PC-3 (cell line): ENCODE measurements around the gene OR3A2.
"Not testable (repeated sequence)": the region's sequence is repeated elsewhere in the genome, so short reads cannot be mapped to it uniquely, and the experiment has no call there.

Source experiments
- CTCF ChIP-seq: fragments of 300-600 bp; sonication (generic); conservative IDR thresholded peaks from 2 replicates; pipeline ENCODE4 v1.5.1; 2017; ENCODE audit warnings: antibody characterized with exemption, low read depth, mild to moderate bottlenecking, low read length
- EZH2 ChIP-seq: fragments of 300-600 bp; sonication (generic); IDR thresholded peaks from one replicate; pipeline ENCODE4 v1.6.1; 2017; ENCODE audit warnings: antibody characterized with exemption, mild to moderate bottlenecking, low read length; ENCODE audit not compliant: unreplicated experiment

- not testable (repeated sequence) for TF ChIP-seq CTCF, EZH2
These were observed 11.7 kb upstream of the OR3A2 start for GRCh38 chr17:3397801-3398200.
